Measurements from ENCODE around the gene MPP2.
"Not testable (repeated sequence)": the region's sequence is repeated elsewhere in the genome, so short reads cannot be mapped to it uniquely, and the experiment has no call there.

The MPP2 gene

DNA sequence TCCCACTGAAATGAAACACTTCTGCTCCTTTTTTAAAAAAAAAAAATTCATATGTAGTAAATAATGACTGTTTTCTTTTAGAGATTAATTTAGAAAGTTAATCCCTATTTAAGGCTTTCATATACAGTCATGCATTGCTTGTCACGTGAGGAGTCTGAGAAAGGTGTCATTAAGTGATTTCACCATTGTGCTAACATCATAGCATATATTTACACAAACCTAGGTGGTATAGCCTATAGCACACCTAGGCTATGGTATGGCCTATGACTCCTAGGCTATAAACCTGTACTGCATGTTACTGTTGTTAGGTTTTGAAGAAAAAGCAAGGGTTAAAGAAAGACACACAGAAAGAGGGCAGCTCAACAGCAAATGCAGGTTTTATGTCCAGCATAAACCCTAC lies 21.3 kb upstream of the MPP2 start:
- H3K4me1 ChIP-seq (ENCODE audit: control insufficient read depth, insufficient read depth, low read length, unreplicated experiment) = peaks cover 8% of the 10 kb centered on the region
- no peaks in the 10 kb centered on the region for H3K36me3 ChIP-seq (ENCODE audit: insufficient read depth, low read length)
- no peaks in the 10 kb centered on the region for H3K79me2 ChIP-seq (ENCODE audit: control insufficient read depth, insufficient read depth, low read length, unreplicated experiment)
- H3K4me3 ChIP-seq (ENCODE audit: low read depth, low read length) = no peak overlapping the region
- H3K27ac ChIP-seq (ENCODE audit: low read depth, low read length) = no peak overlapping the region
- no peak overlapping the region for H2AFZ ChIP-seq (ENCODE audit: low read length, unreplicated experiment)
- peaks cover 38% of the 10 kb centered on the region for H3K27me3 ChIP-seq (ENCODE audit: insufficient read depth, low read length)

DNA sequence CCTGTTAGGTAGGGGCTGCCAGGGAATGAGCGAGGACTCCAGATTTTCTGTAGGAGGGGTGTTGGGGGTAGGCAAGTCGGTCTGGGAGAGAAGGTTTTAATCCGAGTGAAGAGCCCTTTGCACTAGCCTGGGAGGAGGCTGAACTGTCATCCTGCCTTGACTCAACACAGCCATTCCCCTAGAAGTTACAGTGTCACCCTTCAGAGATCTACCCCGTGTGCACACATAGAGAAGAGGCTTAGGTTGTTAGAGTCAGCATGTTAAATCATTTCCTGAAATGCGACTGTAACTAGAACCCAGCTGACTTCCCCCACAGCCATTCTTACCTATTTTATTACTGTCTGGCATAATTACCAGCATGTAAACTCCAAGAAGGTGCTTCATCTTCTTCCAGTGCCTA lies 20.6 kb upstream of the MPP2 start:
- peak overlapping the region; percentile 71 for H3K4me3 ChIP-seq (ENCODE audit: low read depth, low read length)
- H3K4me1 ChIP-seq (ENCODE audit: control insufficient read depth, insufficient read depth, low read length, unreplicated experiment); H3K36me3 ChIP-seq (ENCODE audit: insufficient read depth, low read length); H3K79me2 ChIP-seq (ENCODE audit: control insufficient read depth, insufficient read depth, low read length, unreplicated experiment); H2AFZ ChIP-seq (ENCODE audit: low read length, unreplicated experiment); H3K27ac ChIP-seq (ENCODE audit: low read depth, low read length): not testable (repeated sequence)
- H3K27me3 ChIP-seq (ENCODE audit: insufficient read depth, low read length) = peaks cover 45% of the 10 kb centered on the region

DNA sequence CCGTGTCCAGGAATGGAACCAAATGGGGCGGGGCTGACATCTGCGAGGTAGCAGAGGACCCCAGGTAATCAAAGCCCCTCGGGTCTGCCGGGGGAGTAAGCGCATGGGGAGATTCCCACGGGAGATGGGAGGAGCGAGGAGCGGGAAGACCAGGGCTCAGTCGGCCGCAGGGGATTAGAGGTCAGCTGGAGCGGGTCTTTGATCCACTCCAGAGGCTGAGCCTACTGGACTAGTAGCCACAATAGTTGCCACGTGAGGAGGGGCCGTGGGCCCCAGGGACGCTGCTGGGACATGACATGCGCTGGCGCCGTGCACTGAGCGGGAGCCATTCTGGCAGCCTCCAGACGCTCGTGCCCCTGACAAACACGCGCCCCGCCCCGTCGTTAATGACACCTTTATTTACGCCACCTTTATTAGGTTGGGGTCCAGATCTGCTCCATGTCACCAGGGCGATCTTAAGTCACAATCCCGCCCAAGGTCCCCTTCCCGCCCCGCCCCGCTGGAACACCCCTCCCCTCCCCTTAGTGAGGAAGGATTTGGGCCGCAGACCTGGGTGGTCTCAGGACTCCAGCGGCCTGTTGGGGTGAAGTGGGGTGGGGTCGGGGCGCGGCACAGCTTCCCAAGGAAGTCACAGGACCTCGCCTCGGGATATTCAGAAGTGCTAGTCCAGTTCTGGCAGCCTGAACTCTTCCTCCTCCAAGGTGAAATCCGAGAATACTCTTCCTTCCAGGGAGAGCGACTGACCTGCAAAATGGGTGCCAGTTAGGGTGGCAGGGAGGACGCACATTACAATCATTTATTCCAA lies 19.9 kb upstream of the MPP2 start:
- Histone ChIP-seq H3K36me3 (ENCODE audit: insufficient read depth, low read length) (no peaks in the 10 kb centered on the region), H3K79me2 (ENCODE audit: control insufficient read depth, insufficient read depth, low read length, unreplicated experiment) (no peaks in the 10 kb centered on the region), H3K4me3 (ENCODE audit: low read depth, low read length) (peak overlapping the region; percentile 71), H3K27ac (ENCODE audit: low read depth, low read length) (no peak overlapping the region), H3K4me1 (ENCODE audit: control insufficient read depth, insufficient read depth, low read length, unreplicated experiment) (peaks cover 8% of the 10 kb centered on the region), H3K27me3 (ENCODE audit: insufficient read depth, low read length) (peaks cover 46% of the 10 kb centered on the region), H2AFZ (ENCODE audit: low read length, unreplicated experiment) (peak overlapping the region; percentile 65)

DNA sequence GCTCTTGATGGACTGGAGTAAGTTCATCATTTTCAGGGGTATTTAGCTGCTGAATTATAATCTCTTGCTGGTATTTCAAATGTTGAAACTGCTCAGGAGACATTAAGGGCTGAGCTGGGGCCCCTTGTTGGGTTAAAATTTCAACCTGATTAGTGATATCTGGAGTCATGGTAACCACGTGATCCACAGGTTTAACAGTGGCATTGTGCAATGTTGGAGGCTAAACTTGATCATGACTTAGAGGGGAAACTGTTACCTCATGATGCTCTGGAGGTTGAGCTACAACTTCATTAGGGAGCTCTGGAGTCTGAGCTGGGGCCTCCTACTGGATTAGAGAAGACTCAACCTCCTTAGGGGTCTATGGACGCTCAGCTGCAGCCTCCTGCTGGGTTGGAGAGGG lies 17.2 kb upstream of the MPP2 start:
- Histone ChIP-seq H3K27me3 (ENCODE audit: insufficient read depth, low read length) (peaks cover 46% of the 10 kb centered on the region), H3K79me2 (ENCODE audit: control insufficient read depth, insufficient read depth, low read length, unreplicated experiment) (no peaks in the 10 kb centered on the region), H2AFZ (ENCODE audit: low read length, unreplicated experiment) (no peak overlapping the region)

DNA sequence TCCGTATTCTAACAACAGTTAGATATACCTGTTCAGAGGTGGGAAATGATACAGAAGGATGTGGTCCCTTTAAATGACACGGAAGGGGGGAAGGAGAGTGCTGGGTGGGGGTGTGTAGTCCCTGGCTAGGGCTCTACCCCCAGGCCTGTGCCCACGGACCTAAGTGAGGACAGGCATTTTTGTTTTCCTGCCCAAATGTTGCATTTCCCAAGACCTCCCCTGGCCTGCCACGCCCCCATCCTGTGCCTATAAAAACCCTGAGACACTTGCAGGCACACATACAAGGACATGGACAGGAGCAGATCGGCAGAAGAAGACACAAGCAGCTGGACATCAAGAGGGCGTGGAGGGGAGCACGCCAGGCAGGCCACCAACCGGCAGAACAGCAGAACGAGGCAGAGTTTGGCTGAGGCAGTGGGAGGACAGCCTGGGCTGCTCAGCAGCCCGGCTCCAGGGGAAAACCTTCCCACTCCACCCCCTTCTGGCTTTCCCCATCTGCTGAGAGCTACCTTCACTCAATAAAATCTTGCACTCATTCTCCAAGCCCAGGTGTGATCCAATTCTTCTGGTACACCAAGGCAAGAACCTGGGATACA lies 13.3 kb upstream of the MPP2 start:
- no peak overlapping the region for H3K27ac ChIP-seq (ENCODE audit: low read depth, low read length)
- H3K4me1 ChIP-seq (ENCODE audit: control insufficient read depth, insufficient read depth, low read length, unreplicated experiment) = no peaks in the 10 kb centered on the region
- H2AFZ ChIP-seq (ENCODE audit: low read length, unreplicated experiment) = no peak overlapping the region
- no peaks in the 10 kb centered on the region for H3K36me3 ChIP-seq (ENCODE audit: insufficient read depth, low read length)
- no peaks in the 10 kb centered on the region for H3K79me2 ChIP-seq (ENCODE audit: control insufficient read depth, insufficient read depth, low read length, unreplicated experiment)
- H3K4me3 ChIP-seq (ENCODE audit: low read depth, low read length) = no peak overlapping the region
- peaks cover 44% of the 10 kb centered on the region for H3K27me3 ChIP-seq (ENCODE audit: insufficient read depth, low read length)

More for the DNA sequence above, 17.2 kb upstream of the MPP2 start:
- H3K36me3 ChIP-seq (ENCODE audit: insufficient read depth, low read length) = no peaks in the 10 kb centered on the region
- no peak overlapping the region for H3K4me3 ChIP-seq (ENCODE audit: low read depth, low read length)
- H3K27ac ChIP-seq (ENCODE audit: low read depth, low read length) = no peak overlapping the region
- peaks cover 8% of the 10 kb centered on the region for H3K4me1 ChIP-seq (ENCODE audit: control insufficient read depth, insufficient read depth, low read length, unreplicated experiment)

DNA sequence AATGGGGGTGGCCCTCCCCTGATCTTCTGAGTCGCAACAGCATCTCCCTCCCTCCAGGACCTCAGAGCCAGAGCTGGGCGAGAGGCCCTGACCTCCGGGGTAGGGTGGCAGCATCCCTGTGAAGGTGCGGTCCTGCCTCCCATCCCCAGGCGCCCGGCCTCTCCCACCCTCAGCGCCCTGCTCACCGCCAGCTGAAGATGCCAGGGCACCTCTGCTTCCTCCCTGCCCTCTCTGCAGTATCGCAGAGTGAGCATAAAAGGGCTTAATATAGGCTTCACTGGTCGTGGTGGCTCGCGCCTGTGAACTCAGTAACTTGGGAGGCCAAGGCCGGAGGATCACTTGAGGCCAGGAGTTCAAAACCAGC lies 10.7 kb upstream of the MPP2 start:
- Histone ChIP-seq H3K36me3 (ENCODE audit: insufficient read depth, low read length) (no peaks in the 10 kb centered on the region), H3K27ac (ENCODE audit: low read depth, low read length) (no peak overlapping the region), H3K4me3 (ENCODE audit: low read depth, low read length) (no peak overlapping the region), H3K79me2 (ENCODE audit: control insufficient read depth, insufficient read depth, low read length, unreplicated experiment) (no peaks in the 10 kb centered on the region), H2AFZ (ENCODE audit: low read length, unreplicated experiment) (no peak overlapping the region), H3K27me3 (ENCODE audit: insufficient read depth, low read length) (peaks cover 31% of the 10 kb centered on the region), H3K4me1 (ENCODE audit: control insufficient read depth, insufficient read depth, low read length, unreplicated experiment) (no peaks in the 10 kb centered on the region)

DNA sequence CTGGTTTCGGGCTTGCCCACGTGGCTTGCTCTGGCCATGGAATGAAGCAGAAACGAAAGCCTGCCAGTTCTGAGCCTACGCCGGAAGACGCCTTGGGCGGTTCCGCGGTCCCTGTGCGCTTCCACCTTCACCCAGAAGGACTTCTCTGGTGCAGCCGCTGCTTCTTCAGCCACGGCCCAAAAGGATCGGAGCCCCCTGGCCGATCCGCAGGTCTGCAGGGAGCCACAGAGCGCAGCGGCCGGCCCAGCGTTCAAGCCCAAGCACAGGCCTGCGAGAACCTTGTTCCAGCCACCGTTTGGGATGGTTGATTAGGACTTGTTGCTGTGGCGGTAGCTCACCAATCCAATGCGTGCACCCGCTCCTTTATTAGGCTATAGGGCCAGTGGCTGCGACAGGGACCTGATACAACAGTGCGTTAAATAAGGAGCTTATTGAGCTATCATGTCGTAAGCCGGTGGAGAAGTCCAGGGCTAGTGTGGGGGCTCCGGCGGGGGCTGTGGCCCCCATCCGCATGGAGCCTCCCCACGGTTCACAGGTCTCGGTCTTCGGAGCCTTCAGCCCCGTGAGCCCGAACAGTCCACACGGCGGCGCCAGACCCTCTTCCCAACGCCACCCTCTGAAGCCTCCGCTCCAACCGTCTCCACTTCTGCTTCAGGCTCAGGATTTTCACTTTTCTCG lies 10.2 kb upstream of the MPP2 start:
- Histone ChIP-seq H3K4me1 (ENCODE audit: control insufficient read depth, insufficient read depth, low read length, unreplicated experiment) (no peaks in the 10 kb centered on the region), H3K27me3 (ENCODE audit: insufficient read depth, low read length) (peaks cover 29% of the 10 kb centered on the region), H2AFZ (ENCODE audit: low read length, unreplicated experiment) (no peak overlapping the region), H3K27ac (ENCODE audit: low read depth, low read length) (no peak overlapping the region), H3K79me2 (ENCODE audit: control insufficient read depth, insufficient read depth, low read length, unreplicated experiment) (no peaks in the 10 kb centered on the region), H3K4me3 (ENCODE audit: low read depth, low read length) (no peak overlapping the region), H3K36me3 (ENCODE audit: insufficient read depth, low read length) (no peaks in the 10 kb centered on the region)

DNA sequence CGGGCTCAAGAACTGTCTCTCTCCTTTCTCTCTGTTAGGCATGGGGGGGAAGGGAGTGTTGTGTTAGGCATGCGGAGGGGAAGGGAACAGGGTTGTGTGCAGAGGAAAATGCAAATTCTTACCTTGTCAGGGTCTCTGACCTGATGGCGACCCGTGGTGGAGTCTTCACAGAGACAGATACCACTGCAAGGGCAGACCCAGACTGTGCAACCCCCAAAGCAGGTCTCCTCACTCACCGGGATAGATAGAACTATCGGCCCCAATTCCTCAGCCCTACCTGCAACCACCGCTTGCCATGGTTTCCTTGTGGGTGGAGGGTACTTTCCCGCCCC lies 9.6 kb upstream of the MPP2 start:
- Histone ChIP-seq H3K79me2 (ENCODE audit: control insufficient read depth, insufficient read depth, low read length, unreplicated experiment) (no peaks in the 10 kb centered on the region), H3K4me3 (ENCODE audit: low read depth, low read length) (no peak overlapping the region), H3K27ac (ENCODE audit: low read depth, low read length) (no peak overlapping the region), H3K4me1 (ENCODE audit: control insufficient read depth, insufficient read depth, low read length, unreplicated experiment) (no peaks in the 10 kb centered on the region), H2AFZ (ENCODE audit: low read length, unreplicated experiment) (no peak overlapping the region), H3K27me3 (ENCODE audit: insufficient read depth, low read length) (peaks cover 29% of the 10 kb centered on the region), H3K36me3 (ENCODE audit: insufficient read depth, low read length) (no peaks in the 10 kb centered on the region)

DNA sequence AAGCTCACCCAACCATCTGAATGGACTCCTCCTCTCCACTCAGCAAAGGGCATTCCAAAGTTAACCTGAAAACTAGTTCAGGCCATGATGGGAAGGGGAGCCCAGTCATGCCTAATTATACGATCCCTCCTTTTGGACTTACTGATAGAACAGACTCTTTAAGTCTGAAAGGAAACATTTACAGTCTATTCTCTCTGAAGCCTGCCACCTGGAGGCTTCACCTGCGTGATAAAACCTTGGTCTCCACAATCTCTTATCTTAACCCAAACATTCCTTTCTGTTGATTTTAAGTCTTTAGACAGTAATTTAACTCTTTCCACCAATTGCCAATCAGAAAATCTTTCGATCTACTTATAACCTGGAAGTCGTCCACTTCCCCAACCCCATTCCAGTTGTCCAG lies 9.0 kb upstream of the MPP2 start:
- no peak overlapping the region for H3K27ac ChIP-seq (ENCODE audit: low read depth, low read length)
- H3K4me1 ChIP-seq (ENCODE audit: control insufficient read depth, insufficient read depth, low read length, unreplicated experiment) = no peaks in the 10 kb centered on the region
- H2AFZ ChIP-seq (ENCODE audit: low read length, unreplicated experiment) = no peak overlapping the region
- H3K79me2 ChIP-seq (ENCODE audit: control insufficient read depth, insufficient read depth, low read length, unreplicated experiment) = no peaks in the 10 kb centered on the region
- no peak overlapping the region for H3K4me3 ChIP-seq (ENCODE audit: low read depth, low read length)
- H3K27me3 ChIP-seq (ENCODE audit: insufficient read depth, low read length) = peaks cover 29% of the 10 kb centered on the region
- no peaks in the 10 kb centered on the region for H3K36me3 ChIP-seq (ENCODE audit: insufficient read depth, low read length)

DNA sequence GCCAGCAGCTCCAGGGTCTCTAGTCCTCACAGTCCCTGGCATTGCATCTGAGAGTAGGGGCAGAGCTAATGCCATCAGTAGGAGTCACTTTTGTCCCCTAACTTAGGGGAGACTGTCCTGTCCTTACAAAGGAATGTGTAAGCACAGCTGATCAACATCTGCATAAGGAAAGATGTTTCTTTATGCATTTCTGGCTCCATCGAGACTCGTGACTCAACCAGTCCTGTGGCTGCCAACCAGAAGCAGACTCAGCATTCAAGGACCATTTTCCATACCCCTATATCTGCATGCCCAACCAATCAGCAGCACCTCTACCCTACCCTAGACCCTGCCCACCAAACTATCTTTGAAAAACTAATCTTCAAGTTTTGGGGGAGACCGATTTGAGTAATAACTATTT lies 8.2 kb upstream of the MPP2 start:
- H3K36me3 ChIP-seq (ENCODE audit: insufficient read depth, low read length) = no peaks in the 10 kb centered on the region
- H3K4me3 ChIP-seq (ENCODE audit: low read depth, low read length) = no peak overlapping the region
- peaks cover 29% of the 10 kb centered on the region for H3K27me3 ChIP-seq (ENCODE audit: insufficient read depth, low read length)
- no peaks in the 10 kb centered on the region for H3K4me1 ChIP-seq (ENCODE audit: control insufficient read depth, insufficient read depth, low read length, unreplicated experiment)
- no peak overlapping the region for H2AFZ ChIP-seq (ENCODE audit: low read length, unreplicated experiment)
- H3K79me2 ChIP-seq (ENCODE audit: control insufficient read depth, insufficient read depth, low read length, unreplicated experiment) = no peaks in the 10 kb centered on the region
- no peak overlapping the region for H3K27ac ChIP-seq (ENCODE audit: low read depth, low read length)

DNA sequence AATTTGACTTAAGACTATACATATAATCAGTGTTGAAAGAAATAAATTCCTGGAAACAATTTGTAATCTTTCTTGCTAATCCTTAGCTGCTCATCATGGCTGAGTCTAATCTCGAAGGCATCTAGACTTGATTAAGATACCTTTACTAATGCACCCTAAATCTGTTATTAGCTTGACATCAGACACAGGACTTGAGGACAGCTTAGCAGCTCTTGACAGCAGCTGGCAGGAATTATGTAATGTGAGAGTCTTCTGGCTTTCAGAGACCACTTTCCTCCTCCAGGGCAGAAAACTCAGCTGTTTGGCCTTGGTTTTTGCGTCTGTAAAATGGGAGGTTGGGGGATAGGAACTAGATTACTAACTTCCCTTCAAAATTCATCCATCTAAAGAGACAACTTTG lies 7.1 kb upstream of the MPP2 start:
- Histone ChIP-seq H3K4me1 (ENCODE audit: control insufficient read depth, insufficient read depth, low read length, unreplicated experiment) (no peaks in the 10 kb centered on the region), H3K79me2 (ENCODE audit: control insufficient read depth, insufficient read depth, low read length, unreplicated experiment) (no peaks in the 10 kb centered on the region), H3K27me3 (ENCODE audit: insufficient read depth, low read length) (peaks cover 32% of the 10 kb centered on the region), H3K27ac (ENCODE audit: low read depth, low read length) (no peak overlapping the region), H3K36me3 (ENCODE audit: insufficient read depth, low read length) (no peaks in the 10 kb centered on the region), H2AFZ (ENCODE audit: low read length, unreplicated experiment) (no peak overlapping the region), H3K4me3 (ENCODE audit: low read depth, low read length) (no peak overlapping the region)
